ENCODE results near the gene SURF6.

Gene SURF6

GRCh38 chr9:133335924-133336811 is at the start of gene SURF6:
Gene SURF6, minus strand, starts transcription at chr9:133336188. Its CDS starts 56 bp downstream, at chr9:133336132.
- H3K9me3 Mint-ChIP-seq = no peaks in the 10 kb centered on the region
- H3K27ac Mint-ChIP-seq = peak within 1 kb of the TSS; percentile 62 to 93 (median 92)
- no peak for TF ChIP-seq CTCF (IDR thresholded peaks at IDR 0.05; ENCODE audit: unreplicated experiment in 3 of 3)
- H3K27me3 Mint-ChIP-seq (ENCODE audit: low read depth) = no peaks in the 10 kb centered on the region
- peaks cover 18% of the 10 kb centered on the region for H3K4me1 Mint-ChIP-seq
- peak within 1 kb of the TSS; percentile 98 to 99 (median 99) for H3K4me3 Mint-ChIP-seq
- H3K36me3 Mint-ChIP-seq (ENCODE audit: low read depth) = peaks cover 50% of the 10 kb centered on the region

- no peak for TF ChIP-seq CTCF (IDR thresholded peaks at IDR 0.05; ENCODE audit: unreplicated experiment in 3 of 3)
- Mint-ChIP-seq H3K4me3 (no peak overlapping the region), H3K27me3 (ENCODE audit: low read depth) (no peaks in the 10 kb centered on the region), H3K27ac (no peak overlapping the region), H3K9me3 (no peaks in the 10 kb centered on the region), H3K36me3 (ENCODE audit: low read depth) (no peaks in the 10 kb centered on the region), H3K4me1 (no peaks in the 10 kb centered on the region)
Observed at GRCh38 chr9:133385452-133385851, 49.5 kb upstream of the SURF6 start.

- Mint-ChIP-seq H3K4me3 (no peak overlapping the region), H3K9me3 (no peaks in the 10 kb centered on the region), H3K27ac (no peak overlapping the region), H3K4me1 (no peaks in the 10 kb centered on the region), H3K36me3 (ENCODE audit: low read depth) (no peaks in the 10 kb centered on the region), H3K27me3 (ENCODE audit: low read depth) (no peaks in the 10 kb centered on the region)
- TF ChIP-seq CTCF (IDR thresholded peaks at IDR 0.05; ENCODE audit: unreplicated experiment in 3 of 3) = no peak
Observed at GRCh38 chr9:133384736-133385321, 48.8 kb upstream of the SURF6 start.

- TF ChIP-seq CTCF (IDR thresholded peaks at IDR 0.05; ENCODE audit: unreplicated experiment in 3 of 3) = no peak
Observed at GRCh38 chr9:133383438-133383837, 47.5 kb upstream of the SURF6 start.

GRCh38 chr9:133382507-133383141 is 46.6 kb upstream of the SURF6 start:
- H3K27me3 Mint-ChIP-seq (ENCODE audit: low read depth) = no peaks in the 10 kb centered on the region
- no peaks in the 10 kb centered on the region for H3K4me1 Mint-ChIP-seq
- H3K36me3 Mint-ChIP-seq (ENCODE audit: low read depth) = no peaks in the 10 kb centered on the region
- no peak overlapping the region for H3K27ac Mint-ChIP-seq
- H3K4me3 Mint-ChIP-seq = no peak overlapping the region
- H3K9me3 Mint-ChIP-seq = no peaks in the 10 kb centered on the region
- TF ChIP-seq CTCF (IDR thresholded peaks at IDR 0.05; ENCODE audit: unreplicated experiment in 3 of 3) = no peak

More at GRCh38 chr9:133383438-133383837, 47.5 kb upstream of the SURF6 start:
- H3K27ac Mint-ChIP-seq = no peak overlapping the region
- no peak overlapping the region for H3K4me3 Mint-ChIP-seq
- H3K9me3 Mint-ChIP-seq = no peaks in the 10 kb centered on the region
- no peaks in the 10 kb centered on the region for H3K36me3 Mint-ChIP-seq (ENCODE audit: low read depth)
- no peaks in the 10 kb centered on the region for H3K27me3 Mint-ChIP-seq (ENCODE audit: low read depth)
- no peaks in the 10 kb centered on the region for H3K4me1 Mint-ChIP-seq

Data from nephron (organoid).